ENCODE measurements around the gene B3GNT9.

- TF ChIP-seq CTCF (IDR thresholded peaks at IDR 0.05) (no peak), POLR2A (IDR thresholded peaks at IDR 0.05) (no peak), POLR2AphosphoS5 (IDR thresholded peaks at IDR 0.05) (no peak)
Measured at GRCh38 chr16:67116388-67117311, 34.1 kb downstream of the B3GNT9 start.

Measured in breast epithelium (tissue), 3 donors.